Tibial nerve (tissue), 4 donors: ENCODE results near the gene CERS1. TPM values are rescaled to one million over a fixed set of nuclear protein-coding genes. Genes with fewer than 3 reads are reported as not detected.
A peak's percentile ranks its signal among the peaks of the same experiment; 100 is the strongest.

Experiments
- DNase-seq, 2 donors: peaks; one replicate each; pipeline ENCODE4 v3.0.0-alpha.2; 2019; ENCODE audit warnings: low spot score in 2 of 2
- H3K27ac ChIP-seq, 4 donors: fragments of 200-600 bp; sonication (generic) in 3 of 4; one replicate each; pipeline ENCODE4 v1.5.1; 2017 to 2019; ENCODE audit warnings: mild to moderate bottlenecking in 1 of 4
- H3K27me3 ChIP-seq, 2 donors: fragments of 200-600 bp; sonication (generic) in 1 of 2; one replicate each; pipeline versions ENCODE4 v1.5.1 to v1.6.0; 2017 to 2019
- H3K36me3 ChIP-seq, 3 donors: fragments of 200-600 bp; sonication (generic); one replicate each; pipeline ENCODE4 v1.5.1; 2018 to 2019
- H3K4me1 ChIP-seq, 4 donors: fragments of 200-600 bp; sonication (generic) in 3 of 4; one replicate each; pipeline ENCODE4 v1.5.1; 2017 to 2019
- H3K4me3 ChIP-seq, 4 donors: fragments of 200-600 bp; sonication (generic) in 3 of 4; one replicate each; pipeline ENCODE4 v1.5.1; 2017 to 2019; ENCODE audit warnings: mild to moderate bottlenecking in 1 of 4, moderate library complexity in 1 of 4
- H3K9me3 ChIP-seq, 4 donors: fragments of 200-600 bp; sonication (generic) in 3 of 4; one replicate each; pipeline ENCODE4 v1.5.1; 2017 to 2019
- CTCF ChIP-seq, 5 experiments: fragments of 200-600 bp in 3 of 5; fragments of 450-650 bp in 2 of 5; sonication (generic) in 3 of 5; IDR thresholded peaks; one replicate each; pipeline ENCODE4 v1.5.1; 2016 to 2019; ENCODE audit warnings: antibody characterized with exemption in 5 of 5, mild to moderate bottlenecking in 3 of 5, moderate library complexity in 2 of 5
- EP300 ChIP-seq, 2 donors: sonication (generic); formaldehyde crosslinking; IDR thresholded peaks; one replicate each; pipeline ENCODE4 v1.6.1; 2017; ENCODE audit warnings: antibody characterized with exemption in 2 of 2, mild to moderate bottlenecking in 1 of 2
- POLR2A ChIP-seq, 2 donors: fragments of 450-650 bp; IDR thresholded peaks; one replicate each; pipeline ENCODE4 v1.6.1; 2017; ENCODE audit warnings: antibody characterized with exemption in 2 of 2, mild to moderate bottlenecking in 2 of 2, moderate library complexity in 2 of 2
- WGBS, 2 donors: methylation state at CpG; one replicate each; pipeline ENCODE4 v1.1.5; 2018; 5-methylcytosine and 5-hydroxymethylcytosine counted together
- total RNA-seq, 4 donors: library from RNA; depleted of rRNA; stranded (reverse); fragments of >200 nt; gene quantifications; one replicate each; pipeline ENCODE4 v1.1.0, GENCODE V29; 2016

The CERS1 gene
- total RNA-seq, 4 donors from 2014 or later = 7.0 to 14.9 (median 13.4) TPM

GRCh38 chr19:18853755-18854427 lies 42.1 kb downstream of the CERS1 start:
- H3K4me1 ChIP-seq = peaks cover 0 to 24% (median 23%) of the 10 kb centered on the region in 4 donors
- H3K27ac ChIP-seq = no peak overlapping the region
- 82 to 85% methylated on average over 12 to 15 of the region's 17 CpGs for WGBS, 2 donors
- no peak for TF ChIP-seq CTCF (IDR thresholded peaks at IDR 0.05)
- TF ChIP-seq EP300 (IDR thresholded peaks at IDR 0.05) = no peak
- no peak for TF ChIP-seq POLR2A (IDR thresholded peaks at IDR 0.05)
- H3K9me3 ChIP-seq = no peaks in the 10 kb centered on the region
- no peak for DNase-seq
- no peak overlapping the region for H3K4me3 ChIP-seq
- H3K27me3 ChIP-seq = no peaks in the 10 kb centered on the region
- H3K36me3 ChIP-seq = peaks cover 0 to 91% (median 65%) of the 10 kb centered on the region in 3 donors

- DNase-seq = no peak
Measured at GRCh38 chr19:18852648-18853047, 43.3 kb downstream of the CERS1 start.

GRCh38 chr19:18851673-18852325 lies 44.2 kb downstream of the CERS1 start:
- DNase-seq = no peak
- no peaks in the 10 kb centered on the region for H3K9me3 ChIP-seq
- TF ChIP-seq POLR2A (IDR thresholded peaks at IDR 0.05) (no peak), EP300 (IDR thresholded peaks at IDR 0.05) (no peak)
- no peaks in the 10 kb centered on the region for H3K27me3 ChIP-seq
- 93% methylated on average over 24 to 29 of the region's 31 CpGs for WGBS, 2 donors
- peaks cover 0 to 45% (median 42%) of the 10 kb centered on the region in 4 donors for H3K4me1 ChIP-seq
- H3K4me3 ChIP-seq = no peak overlapping the region
- H3K27ac ChIP-seq = peak overlapping the region in 1 of 4 donors; percentile 84
- peaks cover 0 to 70% (median 51%) of the 10 kb centered on the region in 3 donors for H3K36me3 ChIP-seq

More at GRCh38 chr19:18852648-18853047, 43.3 kb downstream of the CERS1 start:
- TF ChIP-seq EP300 (IDR thresholded peaks at IDR 0.05) (no peak), POLR2A (IDR thresholded peaks at IDR 0.05) (no peak), CTCF (IDR thresholded peaks at IDR 0.05) (no peak)
- Histone ChIP-seq H3K27me3 (no peaks in the 10 kb centered on the region), H3K36me3 (peaks cover 0 to 78% (median 56%) of the 10 kb centered on the region in 3 donors), H3K9me3 (no peaks in the 10 kb centered on the region), H3K27ac (no peak overlapping the region), H3K4me3 (no peak overlapping the region), H3K4me1 (peaks cover 0 to 36% (median 34%) of the 10 kb centered on the region in 4 donors)
- WGBS, 2 donors = 85 to 87% methylated on average over 12 of the region's 12 CpGs

- H3K4me1 ChIP-seq = peaks cover 0 to 55% (median 44%) of the 10 kb centered on the region in 4 donors
- H3K9me3 ChIP-seq = no peaks in the 10 kb centered on the region
- peak overlapping the region in 3 of 4 donors; percentile 67 to 84 (median 81) for H3K27ac ChIP-seq
- 70 to 75% methylated on average over 25 of the region's 27 CpGs for WGBS, 2 donors
- no peak for DNase-seq
- H3K4me3 ChIP-seq = no peak overlapping the region
- peaks cover 0 to 65% (median 45%) of the 10 kb centered on the region in 3 donors for H3K36me3 ChIP-seq
- TF ChIP-seq POLR2A (IDR thresholded peaks at IDR 0.05) = no peak
- TF ChIP-seq CTCF (IDR thresholded peaks at IDR 0.05) = no peak
- no peak for TF ChIP-seq EP300 (IDR thresholded peaks at IDR 0.05)
- no peaks in the 10 kb centered on the region for H3K27me3 ChIP-seq
Measured at GRCh38 chr19:18850471-18851375, 45.2 kb downstream of the CERS1 start.

- no peak overlapping the region for H3K4me3 ChIP-seq
- 56 to 60% methylated on average over 16 of the region's 16 CpGs for WGBS, 2 donors
- TF ChIP-seq CTCF (IDR thresholded peaks at IDR 0.05) (no peak), POLR2A (IDR thresholded peaks at IDR 0.05) (no peak), EP300 (IDR thresholded peaks at IDR 0.05) (no peak)
- DNase-seq = no peak
- peak overlapping the region in 3 of 4 donors; percentile 67 to 84 (median 81) for H3K27ac ChIP-seq
- H3K36me3 ChIP-seq = peaks cover 0 to 57% (median 38%) of the 10 kb centered on the region in 3 donors
- H3K27me3 ChIP-seq = no peaks in the 10 kb centered on the region
- peaks cover 0 to 63% (median 44%) of the 10 kb centered on the region in 4 donors for H3K4me1 ChIP-seq
- no peaks in the 10 kb centered on the region for H3K9me3 ChIP-seq
Measured at GRCh38 chr19:18849838-18850400, 46.0 kb downstream of the CERS1 start.
